ENCODE data around the gene CASZ1.

CASZ1 gene

GRCh38 chr1:10662090-10662688 is 134.3 kb downstream of the CASZ1 start:
- DNase-seq (ENCODE audit: extremely low read depth in 1 of 2, low read depth in 1 of 2) = no peak

- no peak for DNase-seq (ENCODE audit: extremely low read depth in 1 of 2, low read depth in 1 of 2)
Observed at GRCh38 chr1:10661453-10661852, 135.0 kb downstream of the CASZ1 start.

- no peak for DNase-seq (ENCODE audit: extremely low read depth in 1 of 2, low read depth in 1 of 2)
Observed at GRCh38 chr1:10659646-10660540, 136.6 kb downstream of the CASZ1 start.

- no peak for DNase-seq (ENCODE audit: extremely low read depth in 1 of 2, low read depth in 1 of 2)
Observed at GRCh38 chr1:10659218-10659617, 137.2 kb downstream of the CASZ1 start.

- no peak for DNase-seq (ENCODE audit: extremely low read depth in 1 of 2, low read depth in 1 of 2)
Observed at GRCh38 chr1:10658396-10659066, 137.9 kb downstream of the CASZ1 start.

GRCh38 chr1:10657088-10657847 is 139.2 kb downstream of the CASZ1 start:
- DNase-seq (ENCODE audit: extremely low read depth in 1 of 2, low read depth in 1 of 2) = no peak

GRCh38 chr1:10656431-10656830 is 140.0 kb downstream of the CASZ1 start:
- DNase-seq (ENCODE audit: extremely low read depth in 1 of 2, low read depth in 1 of 2) = no peak

GRCh38 chr1:10655002-10655401 is 141.4 kb downstream of the CASZ1 start:
- DNase-seq (ENCODE audit: extremely low read depth in 1 of 2, low read depth in 1 of 2) = no peak

GRCh38 chr1:10653370-10654125 is 142.9 kb downstream of the CASZ1 start:
- DNase-seq (ENCODE audit: extremely low read depth in 1 of 2, low read depth in 1 of 2) = no peak

- no peak for DNase-seq (ENCODE audit: extremely low read depth in 1 of 2, low read depth in 1 of 2)
Observed at GRCh38 chr1:10652626-10653025, 143.8 kb downstream of the CASZ1 start.

GRCh38 chr1:10651793-10652192 is 144.7 kb downstream of the CASZ1 start:
- DNase-seq (ENCODE audit: extremely low read depth in 1 of 2, low read depth in 1 of 2) = no peak

GRCh38 chr1:10651389-10651766 is 145.1 kb downstream of the CASZ1 start:
- no peak for DNase-seq (ENCODE audit: extremely low read depth in 1 of 2, low read depth in 1 of 2)

GRCh38 chr1:10650556-10651388 is 145.7 kb downstream of the CASZ1 start:
- no peak for DNase-seq (ENCODE audit: extremely low read depth in 1 of 2, low read depth in 1 of 2)

- DNase-seq (ENCODE audit: extremely low read depth in 1 of 2, low read depth in 1 of 2) = no peak
Observed at GRCh38 chr1:10649517-10650201, 146.8 kb downstream of the CASZ1 start.

- DNase-seq (ENCODE audit: extremely low read depth in 1 of 2, low read depth in 1 of 2) = no peak
Observed at GRCh38 chr1:10648689-10649516, 147.5 kb downstream of the CASZ1 start.

GRCh38 chr1:10647414-10648170 is 148.9 kb downstream of the CASZ1 start:
- DNase-seq (ENCODE audit: extremely low read depth in 1 of 2, low read depth in 1 of 2) = no peak

GRCh38 chr1:10646347-10646861 is 150.0 kb downstream of the CASZ1 start:
- DNase-seq (ENCODE audit: extremely low read depth in 1 of 2, low read depth in 1 of 2) = no peak

Measured in activated CD8-positive, alpha-beta memory T cell treated with anti-CD3 and anti-CD28 coated beads for 1 hour (primary cell).